Daoy (cell line): ENCODE measurements around the gene MSL3. TPM values are rescaled to one million over a fixed set of nuclear protein-coding genes. Genes with fewer than 3 reads are reported as not detected.

ENCODE experiments used
- total RNA-seq: library from RNA; depleted of rRNA; stranded (reverse); fragments of >200 nt; shearing (Covaris generic); gene quantifications from 2 replicates; pipeline ENCODE4 v1.2.3, GENCODE V29; 2014; rRNA removed

The MSL3 gene
- total RNA-seq, 1 experiment from 2014 or later, result 32.5 TPM

Other genes with a start within 250 kb of the MSL3 start
- 0.36 TPM in 1 of 2 replicates, not detected in the other for gene ARHGAP6, start 92.3 kb upstream of the MSL3 start, total RNA-seq